Stimulated activated CD8-positive, alpha-beta memory T cell treated with anti-CD3 and anti-CD28 coated beads, Interleukin-2, amount 100 ng/mL, for 1 hour (primary cell): Measurements from ENCODE around the gene TMEM179B.

Source experiments
- DNase-seq, 2 donors: peaks; one replicate each; pipeline ENCODE4 v3.0.0-alpha.2; 2020; ENCODE audit warnings: low read depth in 2 of 2

TMEM179B gene

DNA sequence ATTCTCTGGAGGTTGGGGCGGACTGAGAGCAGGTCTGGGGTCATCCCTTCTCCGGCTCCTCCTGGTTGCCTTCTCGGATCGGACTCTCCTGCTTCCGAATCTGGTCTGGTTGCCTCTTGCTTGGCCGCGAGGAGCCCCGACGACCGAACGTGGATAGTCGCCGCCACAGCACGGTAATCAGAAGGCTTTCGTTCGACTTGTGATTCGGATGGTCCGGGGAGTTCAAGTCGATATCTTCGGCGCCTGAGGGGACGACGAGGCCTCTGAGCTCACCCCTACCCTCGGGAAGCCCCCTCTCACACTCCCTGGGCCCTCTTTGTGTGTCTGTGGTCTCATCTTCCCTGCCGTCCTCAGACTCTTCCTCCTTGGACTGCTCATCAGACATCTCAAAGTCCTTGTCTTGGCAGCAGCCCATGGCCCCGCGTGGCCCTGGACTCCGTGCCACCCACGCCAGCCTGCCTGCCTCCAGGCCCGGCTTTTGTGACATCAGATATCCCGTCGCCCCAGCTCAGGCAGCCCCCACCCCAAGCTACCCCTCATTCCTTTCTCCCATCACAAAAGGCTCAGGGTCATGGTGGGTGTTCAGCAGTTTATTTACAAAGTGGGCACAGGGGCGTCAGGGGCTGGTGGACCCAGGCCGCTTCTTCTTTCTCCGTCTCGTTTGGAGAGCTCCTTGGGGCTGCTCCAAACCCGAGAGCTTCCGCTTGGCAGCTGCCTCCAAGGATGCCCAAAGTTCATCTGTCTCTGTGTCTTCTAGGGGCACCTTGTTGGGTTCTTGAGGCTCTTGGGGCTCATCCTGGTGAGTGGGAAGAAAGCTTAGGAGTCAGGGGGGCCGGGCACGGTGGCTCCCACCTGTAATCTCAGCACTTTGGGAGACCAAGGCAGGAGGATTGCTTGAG is 45.4 kb downstream of the TMEM179B start, which contains the start of gene TEX54:
Gene TEX54 (minus strand): TSS at position 506 of the 899 bp plus-strand sequence.
- no peak for DNase-seq

DNA sequence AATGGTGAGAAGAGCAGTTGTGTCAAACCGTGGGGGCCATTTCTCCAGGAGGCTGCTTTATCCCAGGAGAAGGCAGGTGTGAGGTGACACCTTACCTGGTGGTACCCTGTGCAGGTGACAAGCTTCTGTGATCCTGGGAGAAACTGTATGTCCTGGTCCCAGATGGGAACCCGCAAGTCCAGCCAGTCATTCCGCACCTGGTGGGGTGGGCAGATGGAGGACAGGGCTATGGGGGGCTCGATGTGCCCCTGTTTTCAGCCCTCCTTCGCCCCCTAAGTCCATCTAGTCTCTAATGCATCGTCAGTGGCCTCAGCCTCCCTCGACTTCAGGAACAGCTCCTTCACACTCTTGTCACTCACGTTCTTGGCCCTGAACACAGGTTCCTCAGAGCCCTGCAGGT is 48.1 kb downstream of the TMEM179B start:
- DNase-seq: no peak

DNA sequence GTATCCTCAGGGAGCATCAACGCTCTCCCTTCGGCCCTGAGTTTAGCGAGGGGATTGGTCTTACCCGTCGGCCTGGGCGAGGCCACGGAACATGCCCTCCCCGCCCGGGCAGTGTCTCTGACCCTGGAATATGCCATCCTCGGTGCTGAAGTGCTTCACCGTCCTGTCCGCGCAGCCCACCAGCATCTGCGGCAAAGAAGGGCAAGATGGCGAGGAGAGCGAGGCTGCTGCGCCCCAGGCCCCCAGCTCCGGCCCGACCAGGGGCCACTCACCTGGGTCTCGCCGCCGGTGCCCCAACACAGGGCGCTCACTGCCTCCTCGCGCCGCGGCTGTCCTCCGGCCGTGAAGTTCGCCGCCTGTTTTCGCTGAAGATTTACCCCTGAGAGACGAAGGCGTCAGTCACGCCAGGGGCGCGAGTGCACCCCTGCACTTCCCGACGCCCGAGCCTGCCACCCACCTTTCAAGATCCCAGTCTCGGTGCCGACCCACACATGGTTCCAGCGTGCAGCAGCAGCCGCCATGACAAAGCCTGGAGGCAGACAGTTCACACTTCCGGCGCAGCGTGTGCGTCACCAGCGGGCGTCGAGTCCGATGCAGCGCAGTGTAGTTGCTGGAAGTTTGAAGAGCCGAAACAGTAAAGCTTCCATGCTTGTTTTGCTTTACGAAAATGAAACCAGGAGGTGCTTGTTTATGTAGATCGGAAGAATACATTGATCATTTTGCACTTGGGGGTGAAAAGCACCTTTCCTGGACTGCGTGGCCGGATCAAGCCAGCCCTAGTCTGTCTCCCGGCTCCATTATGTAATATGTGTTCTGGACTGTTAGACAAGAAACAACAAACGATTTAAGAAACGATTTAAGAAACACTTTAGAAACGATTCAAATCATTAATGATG is 52.1 kb downstream of the TMEM179B start, which contains the start of gene WDR74:
Gene WDR74 (minus strand): TSS at position 541 of the 896 bp plus-strand sequence. CDS start 20 bp downstream, at position 521.
- DNase-seq: peak; percentile 79 to 82
